WTC11 (cell line): ENCODE measurements around the gene THOC2. TPM values are rescaled to one million over a fixed set of nuclear protein-coding genes. Genes with fewer than 3 reads are reported as not detected.

Source experiments
- ATAC-seq: fragments of 200-7000 bp; cut with Tn5 transposase; 2 replicates; pipeline ENCODE4 v1.10.0; 2021; ENCODE audit warnings: mild to moderate bottlenecking, moderate library complexity
- CTCF ChIA-PET: fragments of 300-600 bp; sonication (Branson Sonifier 250); formaldehyde crosslinking; loops from one replicate; lab custom pipeline; 2021; ENCODE audit warnings: antibody characterized with exemption; lab: Charles Lee
- POLR2A ChIA-PET: fragments of 350-600 bp; sonication (Branson Sonifier 250); formaldehyde crosslinking; loops from one replicate; lab custom pipeline; 2021; ENCODE audit warnings: antibody characterized with exemption; lab: Charles Lee
- DNase-seq: peaks from one replicate; pipeline ENCODE4 v3.0.0; 2021; ENCODE audit warnings: low spot score
- H3K27ac Mint-ChIP-seq: 2 replicates; pipeline ENCODE4 v1.8.0; 2021; ENCODE audit warnings: mixed read lengths
- H3K27me3 Mint-ChIP-seq: 2 replicates; pipeline ENCODE4 v1.8.0; 2021; ENCODE audit warnings: low read depth, mild to moderate bottlenecking, moderate library complexity, mixed read lengths
- H3K36me3 Mint-ChIP-seq: 2 replicates; pipeline ENCODE4 v1.8.0; 2021; ENCODE audit warnings: mixed read lengths
- H3K4me1 Mint-ChIP-seq: 2 replicates; pipeline ENCODE4 v1.8.0; 2022; ENCODE audit warnings: mixed read lengths
- H3K4me3 Mint-ChIP-seq: 2 replicates; pipeline ENCODE4 v1.8.0; 2021; ENCODE audit warnings: mild to moderate bottlenecking, moderate library complexity, mixed read lengths
- H3K9me3 Mint-ChIP-seq: 2 replicates; pipeline ENCODE4 v1.8.0; 2021; ENCODE audit warnings: mixed read lengths
- CBFB ChIP-seq: sonication (generic); formaldehyde crosslinking; IDR thresholded peaks from 2 replicates; pipeline ENCODE4 v1.8.1; 2022; ENCODE audit warnings: mild to moderate bottlenecking, low read depth, missing genetic modification reagents
- FOXP1 ChIP-seq: sonication (generic); formaldehyde crosslinking; IDR thresholded peaks from 2 replicates; pipeline ENCODE4 v1.8.0; 2022; ENCODE audit warnings: missing genetic modification reagents, mild to moderate bottlenecking, moderate library complexity, borderline replicate concordance
- GABPB1 ChIP-seq: sonication (generic); formaldehyde crosslinking; IDR thresholded peaks from 2 replicates; pipeline ENCODE4 v1.8.1; 2023; ENCODE audit warnings: mild to moderate bottlenecking, missing genetic modification reagents
- JUN ChIP-seq: sonication (generic); formaldehyde crosslinking; IDR thresholded peaks from 2 replicates; pipeline ENCODE4 v1.8.0; 2023; ENCODE audit warnings: mild to moderate bottlenecking, missing genetic modification reagents
- NFATC4 ChIP-seq: fragments of 250-450 bp; sonication (Bioruptor Pico); IDR thresholded peaks from 2 replicates; pipeline ENCODE4 v1.9.0; 2021; ENCODE audit warnings: mild to moderate bottlenecking
- NFYB ChIP-seq: sonication (generic); formaldehyde crosslinking; conservative IDR thresholded peaks from 2 replicates; pipeline ENCODE4 v1.8.0; 2022; ENCODE audit warnings: low read depth, missing genetic modification reagents
- NR2C2 ChIP-seq: sonication (generic); formaldehyde crosslinking; IDR thresholded peaks from 2 replicates; pipeline ENCODE4 v1.8.0; 2022; ENCODE audit warnings: mild to moderate bottlenecking, missing genetic modification reagents
- NR3C1 ChIP-seq: sonication (generic); formaldehyde crosslinking; conservative IDR thresholded peaks from 2 replicates; pipeline ENCODE4 v1.8.1; 2023; ENCODE audit warnings: low read depth, mild to moderate bottlenecking, missing genetic modification reagents
- PRRX2 ChIP-seq: fragments of 250-450 bp; sonication (Bioruptor Pico); IDR thresholded peaks from 2 replicates; pipeline ENCODE4 v1.8.0; 2021; ENCODE audit warnings: mild to moderate bottlenecking
- SMAD3 ChIP-seq: sonication (generic); formaldehyde crosslinking; IDR thresholded peaks from 2 replicates; pipeline ENCODE4 v1.8.0; 2022; ENCODE audit warnings: missing genetic modification reagents, mild to moderate bottlenecking, borderline replicate concordance
- SMAD4 ChIP-seq: sonication (generic); formaldehyde crosslinking; IDR thresholded peaks from 2 replicates; pipeline ENCODE4 v1.8.0; 2022; ENCODE audit warnings: mild to moderate bottlenecking, missing genetic modification reagents
- ZNF219 ChIP-seq: sonication (generic); formaldehyde crosslinking; IDR thresholded peaks from 2 replicates; pipeline ENCODE4 v1.8.0; 2023; ENCODE audit warnings: missing genetic modification reagents, mild to moderate bottlenecking, borderline replicate concordance
- ZNF232 ChIP-seq: sonication (generic); formaldehyde crosslinking; IDR thresholded peaks from 2 replicates; pipeline ENCODE4 v1.8.0; 2022; ENCODE audit warnings: mild to moderate bottlenecking, missing genetic modification reagents
- total RNA-seq: library from RNA; stranded (reverse); gene quantifications from 3 replicates; pipeline ENCODE4 v1.2.3, GENCODE V29; 2021
- TF ChIP-seq, protein P1 (sequence below): sonication (generic); formaldehyde crosslinking; IDR thresholded peaks from 2 replicates; pipeline ENCODE4 v1.8.1; 2023; ENCODE audit warnings: mild to moderate bottlenecking, missing genetic modification reagents
- TF ChIP-seq, protein P2 (sequence below): sonication (generic); formaldehyde crosslinking; IDR thresholded peaks from 2 replicates; pipeline ENCODE4 v1.8.1; 2022; ENCODE audit warnings: missing genetic modification reagents, borderline replicate concordance
- TF ChIP-seq, protein P3 (sequence below): sonication (generic); formaldehyde crosslinking; IDR thresholded peaks from 2 replicates; pipeline ENCODE4 v1.8.1; 2023; ENCODE audit warnings: mild to moderate bottlenecking, missing genetic modification reagents, moderate library complexity
- TF ChIP-seq, protein P4 (sequence below): sonication (generic); formaldehyde crosslinking; IDR thresholded peaks from 2 replicates; pipeline ENCODE4 v1.8.1; 2022; ENCODE audit warnings: mild to moderate bottlenecking, moderate library complexity, missing genetic modification reagents
- TF ChIP-seq, protein P5 (sequence below): sonication (generic); formaldehyde crosslinking; IDR thresholded peaks from 2 replicates; pipeline ENCODE4 v1.8.1; 2022; ENCODE audit warnings: mild to moderate bottlenecking, missing genetic modification reagents, moderate library complexity, borderline replicate concordance
- TF ChIP-seq, protein P6 (sequence below): sonication (generic); formaldehyde crosslinking; IDR thresholded peaks from 2 replicates; pipeline ENCODE4 v1.8.1; 2023; ENCODE audit warnings: mild to moderate bottlenecking, missing genetic modification reagents, moderate library complexity

The THOC2 gene
- total RNA-seq, 1 experiment from 2014 or later: 66.1 TPM

DNA sequence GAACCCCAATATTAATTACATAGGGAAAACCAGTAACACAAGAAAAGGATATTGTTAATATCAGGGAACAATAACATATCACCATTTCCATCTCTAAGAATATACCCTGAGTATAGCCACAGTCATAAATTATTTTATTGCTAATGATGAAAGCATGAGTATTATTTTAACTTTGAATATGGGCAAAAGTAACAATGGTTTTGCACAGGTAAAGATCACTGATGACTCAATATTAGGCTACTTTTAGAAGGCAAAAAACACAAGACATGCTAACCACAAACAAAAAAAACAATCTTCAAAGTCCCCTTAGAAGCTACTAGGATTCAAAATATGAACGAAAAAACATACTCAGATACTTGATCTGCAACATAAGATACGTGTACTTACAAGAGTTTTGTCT, 36.5 kb downstream of the THOC2 start:
- ATAC-seq (no peak), DNase-seq (no peak)
- no peaks in the 10 kb centered on the region for H3K4me1 Mint-ChIP-seq
- H3K27me3 Mint-ChIP-seq: no peaks in the 10 kb centered on the region
- no peak overlapping the region for H3K27ac Mint-ChIP-seq
- TF ChIP-seq NFYB (CRISPR knock-in tag) (no peak), ZNF219 (CRISPR knock-in tag) (no peak), ZNF232 (no peak), GABPB1 (CRISPR knock-in tag) (no peak), NR3C1 (no peak)
- TF ChIP-seq, protein P1, sequence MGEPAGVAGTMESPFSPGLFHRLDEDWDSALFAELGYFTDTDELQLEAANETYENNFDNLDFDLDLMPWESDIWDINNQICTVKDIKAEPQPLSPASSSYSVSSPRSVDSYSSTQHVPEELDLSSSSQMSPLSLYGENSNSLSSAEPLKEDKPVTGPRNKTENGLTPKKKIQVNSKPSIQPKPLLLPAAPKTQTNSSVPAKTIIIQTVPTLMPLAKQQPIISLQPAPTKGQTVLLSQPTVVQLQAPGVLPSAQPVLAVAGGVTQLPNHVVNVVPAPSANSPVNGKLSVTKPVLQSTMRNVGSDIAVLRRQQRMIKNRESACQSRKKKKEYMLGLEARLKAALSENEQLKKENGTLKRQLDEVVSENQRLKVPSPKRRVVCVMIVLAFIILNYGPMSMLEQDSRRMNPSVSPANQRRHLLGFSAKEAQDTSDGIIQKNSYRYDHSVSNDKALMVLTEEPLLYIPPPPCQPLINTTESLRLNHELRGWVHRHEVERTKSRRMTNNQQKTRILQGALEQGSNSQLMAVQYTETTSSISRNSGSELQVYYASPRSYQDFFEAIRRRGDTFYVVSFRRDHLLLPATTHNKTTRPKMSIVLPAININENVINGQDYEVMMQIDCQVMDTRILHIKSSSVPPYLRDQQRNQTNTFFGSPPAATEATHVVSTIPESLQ: no peak
- TF ChIP-seq, protein P2, sequence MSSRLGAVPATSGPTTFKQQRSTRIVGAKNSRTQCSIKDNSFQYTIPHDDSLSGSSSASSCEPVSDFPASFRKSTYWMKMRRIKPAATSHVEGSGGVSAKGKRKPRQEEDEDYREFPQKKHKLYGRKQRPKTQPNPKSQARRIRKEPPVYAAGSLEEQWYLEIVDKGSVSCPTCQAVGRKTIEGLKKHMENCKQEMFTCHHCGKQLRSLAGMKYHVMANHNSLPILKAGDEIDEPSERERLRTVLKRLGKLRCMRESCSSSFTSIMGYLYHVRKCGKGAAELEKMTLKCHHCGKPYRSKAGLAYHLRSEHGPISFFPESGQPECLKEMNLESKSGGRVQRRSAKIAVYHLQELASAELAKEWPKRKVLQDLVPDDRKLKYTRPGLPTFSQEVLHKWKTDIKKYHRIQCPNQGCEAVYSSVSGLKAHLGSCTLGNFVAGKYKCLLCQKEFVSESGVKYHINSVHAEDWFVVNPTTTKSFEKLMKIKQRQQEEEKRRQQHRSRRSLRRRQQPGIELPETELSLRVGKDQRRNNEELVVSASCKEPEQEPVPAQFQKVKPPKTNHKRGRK: no peak
- TF ChIP-seq, protein P3, sequence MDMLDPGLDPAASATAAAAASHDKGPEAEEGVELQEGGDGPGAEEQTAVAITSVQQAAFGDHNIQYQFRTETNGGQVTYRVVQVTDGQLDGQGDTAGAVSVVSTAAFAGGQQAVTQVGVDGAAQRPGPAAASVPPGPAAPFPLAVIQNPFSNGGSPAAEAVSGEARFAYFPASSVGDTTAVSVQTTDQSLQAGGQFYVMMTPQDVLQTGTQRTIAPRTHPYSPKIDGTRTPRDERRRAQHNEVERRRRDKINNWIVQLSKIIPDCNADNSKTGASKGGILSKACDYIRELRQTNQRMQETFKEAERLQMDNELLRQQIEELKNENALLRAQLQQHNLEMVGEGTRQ: no peak
- CTCF ChIA-PET: no interaction called here
- POLR2A ChIA-PET: no interaction called here
- no peak overlapping the region for H3K4me3 Mint-ChIP-seq
- no peaks in the 10 kb centered on the region for H3K36me3 Mint-ChIP-seq
- H3K9me3 Mint-ChIP-seq: no peaks in the 10 kb centered on the region

DNA sequence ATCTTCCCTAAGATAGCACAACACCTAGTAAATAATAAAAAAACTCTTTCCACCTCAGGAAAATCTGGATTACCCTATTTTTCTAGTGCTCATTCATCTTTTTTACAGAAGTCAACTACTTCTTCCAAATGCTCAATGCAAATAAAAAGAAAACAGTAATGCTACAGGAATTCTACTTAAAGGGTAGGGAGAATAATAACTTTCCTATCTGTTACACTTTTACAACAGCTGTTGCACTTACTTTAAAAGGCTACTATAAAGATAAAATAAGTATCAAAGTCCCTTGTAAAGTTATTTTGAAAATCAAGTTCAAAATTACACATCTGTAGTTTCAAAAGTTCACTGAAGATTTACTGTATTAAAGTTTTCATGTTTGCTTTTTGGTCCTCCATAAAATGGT, 37.6 kb downstream of the THOC2 start:
- Mint-ChIP-seq H3K9me3 (no peaks in the 10 kb centered on the region), H3K4me3 (no peak overlapping the region), H3K36me3 (no peaks in the 10 kb centered on the region), H3K27me3 (no peaks in the 10 kb centered on the region), H3K4me1 (no peaks in the 10 kb centered on the region), H3K27ac (no peak overlapping the region)
- DNase-seq (no peak), ATAC-seq (no peak)
- TF ChIP-seq FOXP1 (CRISPR knock-in tag) (no peak), SMAD4 (CRISPR knock-in tag) (no peak), JUN (CRISPR knock-in tag) (no peak), CBFB (no peak), NR2C2 (CRISPR knock-in tag) (no peak), NFATC4 (CRISPR knock-in tag) (no peak), NR3C1 (no peak), PRRX2 (no peak), ZNF219 (CRISPR knock-in tag) (no peak), SMAD3 (CRISPR knock-in tag) (no peak)
- TF ChIP-seq, protein P1: no peak
- TF ChIP-seq, protein P4, sequence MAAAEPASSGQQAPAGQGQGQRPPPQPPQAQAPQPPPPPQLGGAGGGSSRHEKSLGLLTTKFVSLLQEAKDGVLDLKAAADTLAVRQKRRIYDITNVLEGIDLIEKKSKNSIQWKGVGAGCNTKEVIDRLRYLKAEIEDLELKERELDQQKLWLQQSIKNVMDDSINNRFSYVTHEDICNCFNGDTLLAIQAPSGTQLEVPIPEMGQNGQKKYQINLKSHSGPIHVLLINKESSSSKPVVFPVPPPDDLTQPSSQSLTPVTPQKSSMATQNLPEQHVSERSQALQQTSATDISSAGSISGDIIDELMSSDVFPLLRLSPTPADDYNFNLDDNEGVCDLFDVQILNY (CRISPR knock-in tag): no peak
- TF ChIP-seq, protein P5, sequence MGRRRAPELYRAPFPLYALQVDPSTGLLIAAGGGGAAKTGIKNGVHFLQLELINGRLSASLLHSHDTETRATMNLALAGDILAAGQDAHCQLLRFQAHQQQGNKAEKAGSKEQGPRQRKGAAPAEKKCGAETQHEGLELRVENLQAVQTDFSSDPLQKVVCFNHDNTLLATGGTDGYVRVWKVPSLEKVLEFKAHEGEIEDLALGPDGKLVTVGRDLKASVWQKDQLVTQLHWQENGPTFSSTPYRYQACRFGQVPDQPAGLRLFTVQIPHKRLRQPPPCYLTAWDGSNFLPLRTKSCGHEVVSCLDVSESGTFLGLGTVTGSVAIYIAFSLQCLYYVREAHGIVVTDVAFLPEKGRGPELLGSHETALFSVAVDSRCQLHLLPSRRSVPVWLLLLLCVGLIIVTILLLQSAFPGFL: no peak
- TF ChIP-seq, protein P6, sequence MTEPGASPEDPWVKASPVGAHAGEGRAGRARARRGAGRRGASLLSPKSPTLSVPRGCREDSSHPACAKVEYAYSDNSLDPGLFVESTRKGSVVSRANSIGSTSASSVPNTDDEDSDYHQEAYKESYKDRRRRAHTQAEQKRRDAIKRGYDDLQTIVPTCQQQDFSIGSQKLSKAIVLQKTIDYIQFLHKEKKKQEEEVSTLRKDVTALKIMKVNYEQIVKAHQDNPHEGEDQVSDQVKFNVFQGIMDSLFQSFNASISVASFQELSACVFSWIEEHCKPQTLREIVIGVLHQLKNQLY: no peak
- ChIA-PET CTCF (no interaction called here), POLR2A (no interaction called here)
